Endodermal cell (in vitro differentiated cells): ENCODE measurements around the gene NEK6. TPM values are rescaled to one million over a fixed set of nuclear protein-coding genes. Genes with fewer than 3 reads are reported as not detected.

Experiments
- DNase-seq: peaks from one replicate; pipeline ENCODE4 v3.0.0-alpha.2; 2017
- H3K27ac ChIP-seq: 2 replicates; pipeline ENCODE4 v1.5.1; 2013; ENCODE audit warnings: mild to moderate bottlenecking, low read depth, low read length, moderate library complexity
- H3K27me3 ChIP-seq: 2 replicates; pipeline ENCODE4 v1.6.1; 2013; ENCODE audit warnings: mild to moderate bottlenecking, low read length, moderate library complexity; ENCODE audit not compliant: insufficient read depth, control insufficient read depth, poor library complexity, severe bottlenecking
- H3K36me3 ChIP-seq: 2 replicates; pipeline ENCODE4 v1.7.0; 2013; ENCODE audit warnings: mild to moderate bottlenecking, low read length, moderate library complexity; ENCODE audit not compliant: control insufficient read depth, insufficient read depth
- H3K4me1 ChIP-seq: one replicate; pipeline ENCODE4 v1.7.0; 2013; ENCODE audit warnings: low read length; ENCODE audit not compliant: control insufficient read depth, insufficient read depth
- H3K4me3 ChIP-seq: 2 replicates; pipeline ENCODE4 v1.5.1; 2013; ENCODE audit warnings: mild to moderate bottlenecking, low read length, moderate library complexity
- H3K9ac ChIP-seq: 2 replicates; pipeline ENCODE4 v1.6.1; 2013; ENCODE audit warnings: mild to moderate bottlenecking, low read length, moderate library complexity; ENCODE audit not compliant: poor library complexity, severe bottlenecking; ENCODE audit errors: extremely low read depth
- H3K9me3 ChIP-seq: 2 replicates; pipeline ENCODE4 v1.6.1; 2013; ENCODE audit warnings: mild to moderate bottlenecking, low read length, moderate library complexity; ENCODE audit not compliant: control insufficient read depth
- H3K27ac Mint-ChIP-seq: 2 replicates; pipeline ENCODE4 v1.8.0; 2020; ENCODE audit warnings: mixed read lengths
- H3K27me3 Mint-ChIP-seq: 2 replicates; pipeline ENCODE4 v1.8.0; 2021; ENCODE audit warnings: mild to moderate bottlenecking, mixed read lengths; ENCODE audit not compliant: insufficient read depth
- H3K36me3 Mint-ChIP-seq: 2 replicates; pipeline ENCODE4 v1.8.0; 2020; ENCODE audit warnings: low read depth, mixed read lengths
- H3K4me1 Mint-ChIP-seq: 2 replicates; pipeline ENCODE4 v1.8.0; 2020; ENCODE audit warnings: mixed read lengths
- H3K4me3 Mint-ChIP-seq: 2 replicates; pipeline ENCODE4 v1.8.0; 2020; ENCODE audit warnings: mild to moderate bottlenecking, moderate library complexity, mixed read lengths
- H3K9me3 Mint-ChIP-seq: 2 replicates; pipeline ENCODE4 v1.8.0; 2020; ENCODE audit warnings: mild to moderate bottlenecking, mixed read lengths
- whole genome bisulfite sequencing, 2 experiments: methylation state at CpG; one replicate each; pipeline versions ENCODE4 v1.1.5 to v1.1.7; 2013; ENCODE audit warnings: missing lambda C conversion rate in 2 of 2, mixed read lengths in 1 of 2; ENCODE audit not compliant: insufficient coverage in 1 of 2, insufficient read length in 1 of 2; 5-methylcytosine and 5-hydroxymethylcytosine counted together
- total RNA-seq, 2 donors: library from RNA; stranded (reverse); fragmentation: NEBNext Ultra II Directional in 1 of 2; extraction: Animal tissue kit (Norgen Biotek cat#: 25700) in 1 of 2; gene quantifications; 2 replicates in 1 of 2; 3 replicates in 1 of 2; pipeline ENCODE4 v1.2.1, GENCODE V29; 2021
- TF ChIP-seq, protein P1 (sequence below): fragments of 200-600 bp; sonication (generic); conservative IDR thresholded peaks from 2 replicates; pipeline ENCODE4 v1.5.0; 2021; ENCODE audit warnings: antibody characterized with exemption, mild to moderate bottlenecking

The NEK6 gene
- total RNA-seq, 2 donors from 2014 or later: 17.1 to 32.5 TPM

DNA sequence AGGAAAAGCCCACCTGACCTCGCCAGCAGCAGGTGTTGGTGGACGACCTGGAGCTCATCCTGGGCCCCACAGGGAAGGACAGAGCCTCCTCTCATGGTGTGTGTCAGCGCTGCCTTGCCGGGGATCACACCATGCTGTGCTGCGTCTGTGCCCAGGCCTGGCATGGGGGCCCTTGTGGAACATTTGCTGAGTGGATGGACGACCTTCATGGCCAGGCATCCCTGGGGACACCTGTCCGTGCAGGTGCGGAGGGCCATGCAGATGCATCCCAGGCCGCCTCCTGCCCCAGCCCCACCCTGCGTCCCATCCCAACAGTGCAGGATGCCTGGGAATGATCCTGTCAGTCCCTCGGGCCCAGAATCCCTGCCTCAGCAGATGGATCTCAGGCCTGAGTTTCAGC is 73.8 kb downstream of the NEK6 start:
- TF ChIP-seq, protein P1, sequence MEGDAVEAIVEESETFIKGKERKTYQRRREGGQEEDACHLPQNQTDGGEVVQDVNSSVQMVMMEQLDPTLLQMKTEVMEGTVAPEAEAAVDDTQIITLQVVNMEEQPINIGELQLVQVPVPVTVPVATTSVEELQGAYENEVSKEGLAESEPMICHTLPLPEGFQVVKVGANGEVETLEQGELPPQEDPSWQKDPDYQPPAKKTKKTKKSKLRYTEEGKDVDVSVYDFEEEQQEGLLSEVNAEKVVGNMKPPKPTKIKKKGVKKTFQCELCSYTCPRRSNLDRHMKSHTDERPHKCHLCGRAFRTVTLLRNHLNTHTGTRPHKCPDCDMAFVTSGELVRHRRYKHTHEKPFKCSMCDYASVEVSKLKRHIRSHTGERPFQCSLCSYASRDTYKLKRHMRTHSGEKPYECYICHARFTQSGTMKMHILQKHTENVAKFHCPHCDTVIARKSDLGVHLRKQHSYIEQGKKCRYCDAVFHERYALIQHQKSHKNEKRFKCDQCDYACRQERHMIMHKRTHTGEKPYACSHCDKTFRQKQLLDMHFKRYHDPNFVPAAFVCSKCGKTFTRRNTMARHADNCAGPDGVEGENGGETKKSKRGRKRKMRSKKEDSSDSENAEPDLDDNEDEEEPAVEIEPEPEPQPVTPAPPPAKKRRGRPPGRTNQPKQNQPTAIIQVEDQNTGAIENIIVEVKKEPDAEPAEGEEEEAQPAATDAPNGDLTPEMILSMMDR: no peak
- Mint-ChIP-seq H3K4me1 (no peaks in the 10 kb centered on the region), H3K27ac (no peak overlapping the region), H3K9me3 (no peaks in the 10 kb centered on the region), H3K4me3 (no peak overlapping the region), H3K36me3 (peaks cover 4% of the 10 kb centered on the region), H3K27me3 (no peaks in the 10 kb centered on the region)
- Histone ChIP-seq H3K9me3 (no peaks in the 10 kb centered on the region), H3K36me3 (no peaks in the 10 kb centered on the region), H3K4me1 (no peaks in the 10 kb centered on the region), H3K27ac (no peak overlapping the region), H3K4me3 (no peak overlapping the region), H3K9ac (no peak overlapping the region), H3K27me3 (no peaks in the 10 kb centered on the region)
- WGBS, 2 experiments: 87 to 100% methylated on average over 9 to 11 of the region's 11 CpGs
- DNase-seq: no peak

- no peaks in the 10 kb centered on the region for H3K27me3 Mint-ChIP-seq
- H3K4me3 ChIP-seq: no peak overlapping the region
- peak overlapping the region; percentile 63 for H3K27ac ChIP-seq
- H3K36me3 Mint-ChIP-seq: peaks cover 11% of the 10 kb centered on the region
- peaks cover 8% of the 10 kb centered on the region for H3K36me3 ChIP-seq
- no peaks in the 10 kb centered on the region for H3K4me1 ChIP-seq
- H3K4me3 Mint-ChIP-seq: no peak overlapping the region
- no peaks in the 10 kb centered on the region for H3K27me3 ChIP-seq
- no peak for DNase-seq
- no peak overlapping the region for H3K9ac ChIP-seq
- 79 to 85% methylated on average over 17 to 28 of the region's 28 CpGs for WGBS, 2 experiments
- H3K9me3 ChIP-seq: peaks cover 7% of the 10 kb centered on the region
- H3K27ac Mint-ChIP-seq: no peak overlapping the region
- TF ChIP-seq, protein P1: no peak
- H3K4me1 Mint-ChIP-seq: no peaks in the 10 kb centered on the region
- peaks cover 7% of the 10 kb centered on the region for H3K9me3 Mint-ChIP-seq
Observed at GRCh38 chr9:124332361-124333202, 74.8 kb downstream of the NEK6 start.

DNA sequence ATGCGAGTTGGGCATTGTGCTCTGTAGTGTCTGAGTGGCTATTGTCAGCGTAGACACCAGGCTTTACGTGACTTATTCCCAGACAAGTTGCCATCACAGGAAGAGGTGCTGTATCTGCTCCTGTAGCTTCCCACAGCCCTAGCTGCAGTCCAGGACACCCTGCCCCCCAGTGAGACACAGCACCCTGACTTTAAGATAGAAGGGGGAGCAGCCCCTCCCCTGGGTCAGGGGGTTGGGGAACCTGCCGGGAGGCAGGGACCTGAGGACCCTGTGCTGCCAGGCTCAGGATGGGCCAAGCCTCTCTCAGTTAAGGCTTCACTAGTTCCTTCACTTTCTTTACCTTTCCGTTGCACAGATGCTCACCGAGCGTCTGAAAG is 75.4 kb downstream of the NEK6 start:
- H3K27me3 ChIP-seq: no peaks in the 10 kb centered on the region
- H3K36me3 ChIP-seq: peaks cover 13% of the 10 kb centered on the region
- TF ChIP-seq, protein P1: no peak
- Mint-ChIP-seq H3K36me3 (peaks cover 17% of the 10 kb centered on the region), H3K4me3 (no peak overlapping the region), H3K4me1 (no peaks in the 10 kb centered on the region), H3K9me3 (peaks cover 13% of the 10 kb centered on the region), H3K27ac (no peak overlapping the region), H3K27me3 (no peaks in the 10 kb centered on the region)
- no peak overlapping the region for H3K27ac ChIP-seq
- no peaks in the 10 kb centered on the region for H3K4me1 ChIP-seq
- peaks cover 13% of the 10 kb centered on the region for H3K9me3 ChIP-seq
- H3K9ac ChIP-seq: no peak overlapping the region
- WGBS, 2 experiments: 93 to 95% methylated on average over 6 to 7 of the region's 7 CpGs
- H3K4me3 ChIP-seq: no peak overlapping the region
- no peak for DNase-seq
